ENCODE results near the gene GASK1A. TPM values are rescaled to one million over a fixed set of nuclear protein-coding genes. Genes with fewer than 3 reads are reported as not detected.

Gene GASK1A
- total RNA-seq = under 1 TPM; 0.33 to 0.34 TPM

DNA sequence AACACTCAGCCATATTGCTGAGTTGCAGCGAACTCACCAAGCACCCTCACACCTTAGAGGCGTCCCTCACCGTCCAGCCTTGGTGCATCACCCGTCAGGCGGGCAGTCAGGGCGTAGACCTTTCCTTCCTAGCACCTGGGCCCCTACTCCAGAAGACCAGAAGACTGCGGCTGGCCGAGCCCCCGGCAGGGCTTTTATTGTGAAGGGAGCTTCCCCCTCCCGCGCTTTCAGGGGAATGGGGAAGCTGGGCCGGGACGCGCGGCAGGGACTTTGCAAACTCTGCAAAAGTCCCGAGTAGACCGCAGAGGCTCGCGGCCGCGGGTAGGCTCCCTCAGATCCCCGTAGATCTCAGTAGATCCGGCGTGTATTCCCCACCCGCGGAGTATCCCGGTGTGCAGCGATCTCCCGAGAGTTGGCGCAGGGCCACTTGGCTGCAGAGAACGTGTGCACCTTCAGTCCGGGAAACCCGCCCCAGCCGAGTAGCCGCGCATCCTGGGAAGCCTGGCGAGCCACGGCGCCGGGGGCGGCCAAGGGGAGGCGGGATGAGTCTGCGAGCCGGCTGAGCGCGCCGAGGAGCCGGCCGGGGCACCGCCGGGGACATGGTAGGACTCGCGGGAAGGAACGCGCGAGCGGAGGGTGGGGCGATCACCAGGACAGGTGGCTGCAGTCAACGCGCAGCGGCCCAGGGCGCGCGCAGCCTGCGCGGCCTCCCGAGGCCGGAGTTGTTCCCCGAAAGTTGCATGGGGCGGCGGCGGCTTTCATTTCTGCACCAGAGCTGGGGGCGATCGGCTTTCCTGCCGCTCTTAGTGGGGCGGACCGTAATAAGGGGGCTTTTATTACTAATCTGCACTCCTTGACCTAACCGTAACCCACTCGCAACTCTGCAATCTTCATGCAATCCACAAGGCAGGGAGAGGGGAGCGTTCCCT, at the start of gene GASK1A:
Gene GASK1A, plus strand, starts transcription at position 268 of the 929 bp plus-strand sequence. Its CDS starts 332 bp downstream, at position 600.

GRCh38 chr3:43105596-43106292, 126.6 kb downstream of the GASK1A start, which contains the start of gene POMGNT2:
Gene POMGNT2 (minus strand): TSS chr3:43106079. CDS start chr3:43081431, 24,648 bp downstream.

Other genes starting within 250 kb of the GASK1A start
- gene CCDC13, start 206.1 kb upstream of the GASK1A start, total RNA-seq = under 1 TPM in 1 of 2 donors, not detected in 1; 0.33 TPM
- gene HIGD1A, start 174.8 kb upstream of the GASK1A start, total RNA-seq = 100 to 1,000 TPM; 116 to 157 TPM
- gene ACKR2, start 169.9 kb upstream of the GASK1A start, total RNA-seq = under 1 TPM in 1 of 2 donors, not detected in 1; under 0.01 TPM
- gene CYP8B1, start 103.4 kb upstream of the GASK1A start, total RNA-seq = not detected
- gene ZNF662, start 73.2 kb upstream of the GASK1A start, total RNA-seq = under 1 TPM; 0.33 to 0.69 TPM
- 10 to 100 TPM; 14.1 to 17.3 TPM for gene POMGNT2, start 126.8 kb downstream of the GASK1A start, total RNA-seq